GM18520 (cell line): ENCODE data around the gene CDH23.

ENCODE experiments used
- ATAC-seq: cut with Tn5 transposase; IDR thresholded peaks from one replicate; pipeline ENCODE4 v1.9.1; 2021; ENCODE audit not compliant: unreplicated experiment

Gene CDH23

DNA sequence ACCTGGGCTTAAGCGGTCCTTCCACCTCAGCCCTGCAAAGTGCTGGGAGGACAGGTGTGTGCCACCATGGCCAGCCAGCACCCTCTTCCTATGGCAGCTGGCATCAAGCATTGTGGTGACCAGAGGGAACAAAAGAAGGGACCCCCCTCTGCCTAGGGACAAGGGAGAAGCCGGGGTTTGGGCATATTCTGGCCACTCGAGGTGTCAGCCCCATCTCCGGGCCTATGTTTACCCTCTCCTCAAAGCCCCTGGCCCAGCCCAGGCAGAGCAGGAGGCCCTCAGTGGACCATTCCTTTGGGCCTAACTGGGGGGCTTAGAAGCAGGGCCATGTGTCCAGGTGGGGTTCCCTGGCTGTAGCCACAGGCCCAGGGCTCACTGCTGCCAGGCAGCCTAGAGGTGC, 352.7 kb downstream of the CDH23 start:
- ATAC-seq = no peak

DNA sequence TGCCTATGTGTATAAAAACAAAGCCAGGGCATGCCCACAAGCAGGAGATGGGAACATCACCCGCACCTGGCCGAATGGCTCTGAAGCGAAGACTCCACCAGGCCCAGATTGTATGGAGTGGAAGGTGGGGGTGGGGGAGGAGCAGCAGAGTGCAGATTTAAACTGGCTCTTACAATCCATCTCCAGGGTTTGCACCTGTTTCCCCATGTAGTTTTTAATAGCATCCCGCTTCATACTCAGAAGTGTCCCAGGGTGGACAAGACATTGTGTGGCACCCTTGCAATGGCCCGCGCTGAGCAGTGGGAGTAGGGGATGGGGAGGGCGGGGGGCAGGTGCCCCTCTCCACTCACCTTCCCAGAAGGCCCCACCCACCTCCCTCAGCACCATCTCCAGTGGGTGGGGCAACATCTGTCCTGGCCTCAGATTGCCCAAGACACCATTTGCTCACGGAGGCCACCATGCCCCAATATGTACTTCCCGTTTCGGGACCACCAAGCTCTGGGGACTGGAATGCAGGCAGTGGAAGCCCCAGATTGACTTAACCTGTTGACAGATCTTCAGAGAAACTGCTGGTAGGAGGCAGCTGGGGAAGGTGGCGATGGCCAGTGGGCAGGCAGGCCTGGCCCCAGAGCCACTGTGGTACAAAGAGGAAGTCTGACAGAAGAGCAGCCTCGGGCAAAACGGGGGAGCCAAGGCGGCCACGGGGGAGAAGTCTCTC, 353.6 kb downstream of the CDH23 start:
- ATAC-seq = no peak

DNA sequence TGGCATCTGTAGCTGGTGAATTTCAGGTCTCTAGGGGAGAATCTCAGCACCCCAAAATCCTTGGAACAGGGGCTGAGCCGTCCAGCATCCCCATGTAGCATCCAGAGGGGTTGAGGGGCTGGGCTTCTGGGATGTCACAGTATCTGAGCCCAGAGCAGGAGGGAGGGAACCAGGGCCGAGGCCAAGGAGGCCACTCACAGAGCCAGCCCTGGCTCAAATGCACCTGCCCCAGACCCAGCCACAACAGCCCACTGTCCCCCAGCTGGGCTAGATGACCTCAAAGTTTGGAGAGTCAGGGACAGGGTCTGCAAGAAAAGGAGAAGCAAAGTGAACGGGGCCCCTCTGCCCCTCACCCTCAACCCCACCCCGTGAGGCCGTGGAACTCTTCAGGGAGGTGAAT, 354.3 kb downstream of the CDH23 start:
- ATAC-seq = no peak

DNA sequence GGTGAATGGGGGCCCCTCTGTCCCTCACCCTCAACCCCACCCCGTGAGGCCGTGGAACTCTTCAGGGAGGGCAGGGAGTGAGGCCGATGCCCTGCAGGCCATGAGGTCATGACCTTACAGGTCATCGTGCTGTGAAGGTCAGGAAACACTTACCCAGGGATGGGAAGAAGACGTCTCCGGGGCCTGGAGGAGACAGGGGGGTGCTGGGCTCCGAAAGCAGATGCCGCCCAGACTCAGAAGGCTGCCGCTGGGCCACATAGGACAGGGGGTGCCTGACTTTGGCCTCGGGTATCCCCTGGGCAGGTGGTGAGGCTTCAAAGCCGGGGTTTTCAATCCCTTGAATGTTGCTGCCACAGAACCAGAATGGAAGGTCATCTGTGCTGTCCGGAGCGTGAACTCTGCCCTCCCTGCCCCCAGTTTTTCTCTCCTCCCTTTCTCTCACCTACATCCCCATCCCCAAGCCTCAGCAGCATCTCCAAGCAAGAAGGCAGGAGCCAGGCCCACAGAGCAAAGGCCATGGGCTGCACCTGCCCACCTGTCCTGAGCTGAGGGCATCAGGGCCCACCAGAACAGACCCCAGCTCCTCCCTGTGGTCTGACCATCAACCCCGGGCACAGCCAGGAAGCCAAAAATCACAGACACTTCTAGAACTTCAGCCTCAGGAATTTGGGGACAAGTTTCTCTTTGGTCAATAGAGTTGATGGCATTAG, 354.9 kb downstream of the CDH23 start:
- ATAC-seq = no peak

DNA sequence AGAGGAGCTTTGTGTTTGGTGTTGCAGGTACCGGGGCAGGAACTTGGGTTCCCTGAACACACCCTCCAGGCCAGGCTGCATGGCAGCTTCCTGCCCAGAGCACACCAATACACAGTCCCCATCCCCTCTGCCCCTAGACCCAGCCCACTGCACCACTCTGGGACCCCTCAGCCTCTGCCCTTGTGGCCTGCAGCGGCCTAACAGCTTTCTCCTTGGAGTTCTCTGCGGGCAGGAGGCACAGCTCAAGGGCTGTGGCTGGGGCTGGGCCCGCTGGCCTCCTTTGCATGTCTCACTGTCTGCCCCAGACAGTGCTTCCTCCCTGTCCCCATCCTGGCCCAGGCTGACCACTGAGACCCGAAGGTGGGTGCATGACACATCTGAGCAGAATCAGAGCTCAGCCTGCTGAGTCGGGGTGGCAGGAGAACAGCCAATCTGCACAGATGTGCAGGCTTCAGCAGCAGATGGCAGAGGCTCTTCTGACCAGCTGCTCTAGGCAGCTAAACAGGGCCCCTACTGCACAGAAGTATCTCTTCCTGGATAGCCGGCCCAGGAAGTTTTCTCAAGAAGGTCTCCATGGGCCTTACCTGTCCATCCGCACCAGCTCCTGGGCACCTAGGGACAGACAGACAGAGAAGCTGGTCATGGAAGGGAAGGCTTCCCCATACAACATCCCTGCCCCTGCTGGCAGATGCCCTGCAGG, 355.8 kb downstream of the CDH23 start:
- no peak for ATAC-seq

DNA sequence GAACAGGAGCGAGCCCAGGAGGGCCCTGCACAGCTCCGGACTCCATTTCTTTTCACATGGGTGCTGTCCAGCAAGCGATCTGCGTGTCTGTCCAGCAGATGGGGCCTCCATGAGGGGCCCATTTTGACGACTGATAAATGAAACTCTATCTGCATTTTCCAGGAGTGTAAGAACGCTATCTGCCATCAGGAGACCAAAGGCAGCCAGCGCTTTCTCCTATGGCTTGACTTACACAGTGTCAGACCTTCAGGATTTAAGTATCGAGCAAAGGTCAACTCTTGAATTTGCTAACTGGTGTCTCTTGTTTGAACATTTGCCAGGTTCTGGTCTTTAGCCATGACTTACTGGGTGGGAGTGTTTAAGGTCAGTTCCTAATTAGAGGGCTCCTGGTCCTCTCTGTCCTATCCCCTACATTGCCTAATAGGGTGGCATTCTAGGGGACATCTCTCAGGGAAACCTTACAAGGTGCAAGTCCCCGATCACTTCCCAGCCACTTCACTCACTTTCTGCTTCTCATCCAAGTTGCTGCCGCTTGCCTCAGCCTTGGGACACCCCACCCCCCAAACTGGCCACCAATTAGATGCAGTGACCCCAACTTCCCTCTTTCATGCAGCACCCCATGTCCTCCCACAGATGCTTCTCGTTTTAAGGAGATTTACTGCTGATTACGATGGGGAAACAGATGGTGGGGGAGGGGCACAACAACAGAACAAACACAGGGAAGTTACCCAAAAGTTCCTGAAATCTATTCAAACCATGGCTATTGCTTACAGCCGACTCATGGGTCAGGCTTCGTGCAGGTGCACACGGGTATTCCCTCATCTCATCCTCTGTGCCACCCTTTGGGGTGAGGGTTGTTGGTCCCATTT, 356.6 kb downstream of the CDH23 start:
- ATAC-seq = no peak

DNA sequence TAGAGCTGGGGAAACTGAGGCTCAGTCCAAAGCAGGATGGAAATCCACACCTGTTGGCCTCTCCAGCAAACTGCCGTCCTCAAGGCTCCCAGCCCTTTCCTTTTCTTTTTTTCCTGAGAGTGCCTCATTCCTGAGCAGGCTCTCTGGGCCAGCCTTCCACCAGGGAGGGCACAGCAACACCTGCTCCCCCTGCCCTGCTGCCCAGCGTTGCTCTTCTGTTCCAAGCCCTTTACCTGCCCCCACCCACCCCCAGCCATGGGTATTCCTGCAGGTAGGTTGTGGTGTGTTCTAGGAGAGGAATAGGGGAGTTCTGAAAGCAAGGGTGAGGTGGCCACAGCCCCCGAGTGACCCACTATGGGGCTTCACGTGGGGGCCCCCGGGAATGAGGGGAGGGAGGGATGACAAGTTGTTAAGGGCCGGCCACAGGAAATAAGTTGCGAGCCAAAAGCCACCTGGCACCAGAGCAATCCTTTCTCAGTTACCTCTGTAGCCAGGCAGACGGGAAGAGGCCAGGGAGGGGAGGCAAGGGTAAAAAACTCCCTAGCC, 357.3 kb downstream of the CDH23 start:
- no peak for ATAC-seq

DNA sequence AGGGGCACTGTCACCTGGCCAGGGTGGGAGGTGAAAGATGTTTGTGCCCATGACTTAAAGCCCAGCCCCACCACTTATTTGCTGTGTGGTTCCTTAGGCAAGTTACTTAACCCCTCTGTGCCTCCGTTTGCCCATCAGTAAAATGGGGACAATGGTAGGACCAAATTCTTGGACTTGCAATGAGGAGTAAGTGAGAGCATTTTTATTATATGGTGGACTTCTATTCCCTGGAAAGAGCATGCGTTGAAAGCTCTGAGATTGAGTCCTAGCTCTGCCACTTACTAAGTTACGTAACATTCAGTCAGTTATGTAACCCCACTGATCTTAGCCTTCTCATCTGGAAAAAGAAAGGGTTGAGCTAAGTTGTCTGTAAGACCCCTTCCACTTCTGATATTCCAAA, 357.8 kb downstream of the CDH23 start:
- no peak for ATAC-seq

DNA sequence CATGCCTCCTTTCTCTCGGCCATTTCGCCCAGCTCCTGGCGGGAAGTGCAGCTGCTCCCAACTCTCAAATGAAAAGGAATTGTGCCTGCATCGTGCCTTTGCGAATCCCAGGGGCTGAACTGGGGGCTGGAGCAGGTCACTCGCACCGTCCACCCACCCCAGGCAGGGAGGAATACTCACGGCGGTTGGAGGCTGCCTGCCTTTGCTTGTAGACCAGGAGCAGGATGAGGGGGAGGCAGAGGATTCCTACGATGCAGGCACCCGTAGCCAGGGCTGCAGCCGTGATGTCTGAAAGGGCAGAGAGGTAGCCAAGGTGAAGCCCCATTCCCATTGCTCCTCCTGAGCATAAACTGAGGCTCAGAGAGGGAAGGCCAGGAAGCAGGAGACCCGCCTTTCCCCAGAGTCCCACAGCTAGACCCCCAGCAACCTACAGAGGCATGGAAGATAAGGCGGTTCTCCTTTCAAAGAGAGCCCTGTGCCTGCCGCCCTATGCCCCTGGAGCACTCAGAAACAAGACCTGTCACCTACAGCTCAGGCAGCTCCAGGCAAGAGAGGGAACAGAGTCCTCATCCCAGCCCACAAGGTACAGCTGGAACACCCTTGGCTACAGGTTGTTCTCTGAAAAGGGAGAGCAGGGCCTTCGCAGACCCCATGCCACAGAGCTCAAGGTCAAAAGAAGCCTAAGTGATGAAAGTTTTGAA, 358.6 kb downstream of the CDH23 start:
- ATAC-seq = no peak

DNA sequence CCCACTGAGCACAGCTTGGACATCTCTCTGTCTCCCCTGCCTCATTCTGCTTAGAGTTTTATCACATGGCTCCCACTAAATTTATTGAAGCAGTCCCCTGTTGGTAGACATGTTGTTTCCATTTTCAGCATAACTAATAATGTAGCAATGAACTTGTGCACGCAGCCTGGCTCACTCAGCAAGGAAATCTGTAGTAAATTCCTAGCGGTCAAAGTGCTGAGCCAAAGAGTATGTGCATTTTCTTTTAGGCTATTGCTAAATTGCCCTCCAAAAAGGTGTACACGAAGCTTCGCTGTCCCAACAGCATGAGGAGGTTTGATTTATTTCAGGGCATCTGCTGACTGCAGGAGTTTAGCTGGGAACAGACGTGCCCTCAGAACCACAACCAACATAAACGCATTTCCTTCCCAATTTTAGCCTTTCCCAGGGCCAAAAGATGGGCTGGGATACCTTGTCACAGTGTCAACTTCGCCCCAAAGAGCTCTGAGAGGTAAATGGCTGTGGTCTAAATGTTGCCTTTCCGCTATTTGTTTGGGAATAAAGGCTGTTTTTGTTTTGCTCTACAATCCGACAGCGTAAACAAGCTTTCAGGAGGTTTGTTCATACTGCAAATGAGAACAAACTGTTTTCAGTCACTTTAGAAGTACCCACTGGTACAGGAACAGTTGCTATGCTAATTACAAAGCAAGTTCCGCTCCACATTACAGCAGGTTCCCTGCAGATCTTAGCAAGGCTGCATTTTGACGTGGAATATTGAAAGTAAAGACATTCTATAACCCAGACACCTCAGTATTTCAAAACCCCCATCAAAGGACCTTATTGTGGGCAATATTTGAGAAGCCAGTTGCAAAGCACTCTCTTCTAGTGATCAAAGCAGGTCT, 359.8 kb downstream of the CDH23 start:
- no peak for ATAC-seq

DNA sequence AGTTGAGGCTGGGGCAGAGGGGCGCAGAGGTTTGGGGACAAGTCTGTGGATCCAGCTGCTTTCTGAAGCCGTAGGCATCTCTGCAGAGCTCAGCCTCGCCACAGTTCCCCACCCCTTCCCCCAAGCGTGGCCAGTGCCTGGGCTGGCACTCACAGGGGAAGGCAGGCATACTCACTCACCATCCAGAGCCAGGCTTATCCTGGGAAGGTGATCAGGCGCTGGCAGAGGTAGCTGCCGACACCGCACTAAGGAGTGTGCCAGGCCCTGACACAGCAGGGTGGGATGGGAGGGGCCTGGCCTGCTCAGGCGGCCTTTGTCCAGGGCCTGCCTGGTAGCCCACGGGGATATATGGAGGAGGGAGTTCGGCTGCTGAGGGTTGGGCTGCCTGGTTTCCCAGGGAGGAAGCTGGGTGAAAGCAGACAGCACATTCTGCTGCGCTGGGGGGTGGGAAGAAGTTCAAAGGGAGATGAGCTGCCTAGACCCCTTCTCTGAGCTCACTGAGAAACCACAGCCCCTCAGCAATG, 360.7 kb downstream of the CDH23 start:
- ATAC-seq = no peak

DNA sequence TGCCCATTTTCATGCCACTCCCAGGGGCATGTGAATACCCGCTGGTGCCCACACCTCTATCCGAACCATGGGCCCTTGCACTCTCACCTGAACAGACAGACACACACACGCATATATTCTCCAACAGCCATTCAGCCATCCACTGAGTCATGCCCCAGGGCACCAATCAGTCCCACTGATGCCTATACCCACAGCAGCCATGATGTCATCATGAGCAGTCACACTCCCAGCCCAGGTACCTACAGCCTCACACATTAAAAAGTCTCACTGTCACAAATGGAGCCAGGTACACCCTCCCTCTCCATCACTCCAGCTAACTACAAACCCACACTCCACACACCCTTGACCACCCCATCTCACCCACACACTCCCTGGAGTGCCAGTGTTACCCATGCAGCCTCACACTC, 364.4 kb downstream of the CDH23 start:
- no peak for ATAC-seq

DNA sequence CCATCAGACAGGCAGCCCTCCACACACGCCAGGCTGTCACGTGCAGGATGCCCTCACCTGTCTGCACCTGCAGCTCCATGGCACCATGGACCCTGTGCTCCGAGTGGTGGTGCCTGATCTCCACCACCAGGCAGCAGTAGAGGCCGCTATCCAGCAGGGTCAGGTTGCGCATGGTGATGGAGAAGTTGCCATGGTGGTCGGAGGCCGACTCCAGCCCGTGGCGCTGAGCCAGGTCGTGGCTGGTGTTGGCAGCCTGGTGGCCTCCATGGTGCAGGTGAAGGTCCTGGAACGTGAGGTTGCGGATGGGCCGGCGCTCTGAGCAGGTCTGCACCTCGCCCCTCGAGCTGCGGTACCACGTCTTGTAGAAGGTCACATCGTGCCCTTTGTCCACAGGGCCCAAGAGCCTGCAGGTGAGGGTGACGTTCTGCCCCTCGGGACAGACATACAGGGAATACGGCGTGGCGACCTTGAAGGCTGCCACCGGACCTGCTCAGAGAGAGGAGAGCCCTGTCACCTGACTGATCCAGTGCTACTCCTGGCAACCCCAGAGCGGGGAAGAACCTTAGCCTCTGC, 364.9 kb downstream of the CDH23 start:
- no peak for ATAC-seq

DNA sequence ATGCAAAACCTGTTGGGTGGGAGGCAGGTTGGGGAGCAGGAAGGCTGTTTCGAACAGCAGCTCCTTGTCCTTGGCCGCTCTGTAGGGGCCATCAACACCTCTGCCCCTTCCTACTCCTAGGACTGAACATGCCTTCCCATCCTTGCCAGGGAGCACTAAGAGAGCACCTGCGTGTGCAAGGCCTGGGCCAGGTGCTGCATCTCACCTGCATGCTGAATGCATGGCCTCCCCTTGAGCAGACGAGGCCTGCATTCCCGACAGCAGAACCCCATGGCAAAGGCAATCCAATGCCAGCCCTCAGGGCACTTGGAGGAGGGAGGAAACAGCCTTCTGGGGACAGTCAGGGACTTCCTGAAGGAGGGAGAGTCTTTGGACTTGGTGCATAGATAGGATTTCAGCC, 365.6 kb downstream of the CDH23 start:
- ATAC-seq = no peak

DNA sequence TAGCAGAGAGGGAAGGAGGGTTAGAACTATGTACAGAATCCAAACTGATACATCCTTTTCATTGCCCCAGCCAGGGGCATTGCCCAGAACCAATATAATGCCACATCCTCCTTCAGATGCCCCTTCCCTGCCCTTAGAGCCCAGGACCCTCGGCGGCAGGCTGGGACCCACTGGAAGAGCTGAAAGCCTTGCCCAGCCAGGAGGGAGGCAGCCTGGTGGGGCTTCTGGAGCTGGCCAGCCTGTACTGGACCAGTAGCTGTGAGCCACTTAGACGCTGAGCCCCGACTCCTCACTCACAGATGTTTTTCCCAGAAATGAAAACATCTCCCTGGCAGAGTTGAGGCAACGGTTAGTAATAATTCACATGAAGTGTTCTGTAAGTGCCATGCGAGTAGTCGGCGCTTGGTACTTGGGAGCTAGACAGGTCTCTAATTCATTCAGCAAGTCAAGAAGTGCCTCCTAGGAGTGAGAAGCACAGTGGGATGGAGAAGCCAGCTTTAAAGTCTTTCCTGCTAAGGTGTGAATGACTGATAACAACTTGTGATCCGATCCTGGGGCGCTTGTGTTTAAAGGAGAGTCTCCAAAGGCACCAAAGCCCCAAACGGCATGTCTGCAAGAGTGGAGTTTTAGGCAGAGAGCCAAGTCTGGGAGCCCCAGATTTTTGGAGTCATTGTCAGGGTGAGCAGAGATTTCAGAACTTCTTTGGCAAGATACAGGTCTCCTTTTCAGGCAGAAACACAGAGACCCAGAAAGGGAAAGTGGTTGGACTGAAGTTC, 366.8 kb downstream of the CDH23 start:
- ATAC-seq = no peak

DNA sequence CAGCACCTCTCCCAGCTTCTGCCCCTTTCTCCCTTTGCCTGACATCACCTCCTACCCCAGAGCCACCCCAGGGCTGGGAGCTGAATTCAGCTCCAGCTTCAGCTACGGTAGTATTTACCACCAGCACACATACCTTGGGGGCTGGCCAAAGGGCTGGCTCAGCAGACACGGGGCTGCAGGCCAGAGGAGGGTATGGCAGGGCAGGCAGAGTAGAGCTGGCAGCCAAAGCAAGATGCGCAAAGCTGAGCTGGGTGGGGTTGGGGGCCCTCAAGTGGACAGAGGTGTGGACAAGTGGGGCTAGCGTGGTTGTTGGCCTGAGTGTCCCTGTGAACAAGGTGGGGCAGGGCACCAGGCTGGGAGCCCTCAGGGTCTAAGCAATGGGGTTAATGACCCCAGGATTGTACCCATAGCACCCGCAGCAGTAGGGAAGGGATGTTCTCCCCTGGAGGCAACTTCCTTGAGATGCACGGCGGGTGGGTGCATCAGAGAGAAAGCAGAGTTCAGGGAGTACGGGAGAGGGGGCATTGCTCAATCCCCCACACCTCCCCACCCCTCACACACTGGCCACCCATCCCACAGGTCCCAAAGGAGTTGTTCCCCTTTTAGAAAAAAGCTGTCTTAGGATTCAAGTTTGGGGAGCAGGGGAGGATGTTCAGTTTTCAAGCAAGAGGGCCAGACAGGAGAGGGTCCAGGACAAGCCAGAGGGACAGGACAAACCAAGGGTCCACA, 368.6 kb downstream of the CDH23 start:
- ATAC-seq = no peak
